PC-9 (cell line): ENCODE results near the gene ART4.

Experiments
- CTCF ChIP-seq: fragments of 200-600 bp; sonication (generic); conservative IDR thresholded peaks from 2 replicates; pipeline ENCODE4 v1.6.1; 2017; ENCODE audit warnings: mixed run types, antibody characterized with exemption, mild to moderate bottlenecking, moderate library complexity
- EZH2 ChIP-seq: fragments of 200-600 bp; sonication (generic); IDR thresholded peaks from 2 replicates; pipeline ENCODE4 v1.8.0; 2017; ENCODE audit warnings: antibody characterized with exemption, low read depth

- TF ChIP-seq EZH2 (no peak), CTCF (no peak)
Observed at GRCh38 chr12:14782756-14783155, 60.6 kb downstream of the ART4 start.
